EL (cell line): ENCODE results near the gene TSHZ2.
"Not testable (repeated sequence)": the region's sequence is repeated elsewhere in the genome, so short reads cannot be mapped to it uniquely, and the experiment has no call there.

Source experiments
- DNase-seq: peaks from one replicate; pipeline ENCODE4 v3.0.0-alpha.2; 2016

The TSHZ2 gene

DNA sequence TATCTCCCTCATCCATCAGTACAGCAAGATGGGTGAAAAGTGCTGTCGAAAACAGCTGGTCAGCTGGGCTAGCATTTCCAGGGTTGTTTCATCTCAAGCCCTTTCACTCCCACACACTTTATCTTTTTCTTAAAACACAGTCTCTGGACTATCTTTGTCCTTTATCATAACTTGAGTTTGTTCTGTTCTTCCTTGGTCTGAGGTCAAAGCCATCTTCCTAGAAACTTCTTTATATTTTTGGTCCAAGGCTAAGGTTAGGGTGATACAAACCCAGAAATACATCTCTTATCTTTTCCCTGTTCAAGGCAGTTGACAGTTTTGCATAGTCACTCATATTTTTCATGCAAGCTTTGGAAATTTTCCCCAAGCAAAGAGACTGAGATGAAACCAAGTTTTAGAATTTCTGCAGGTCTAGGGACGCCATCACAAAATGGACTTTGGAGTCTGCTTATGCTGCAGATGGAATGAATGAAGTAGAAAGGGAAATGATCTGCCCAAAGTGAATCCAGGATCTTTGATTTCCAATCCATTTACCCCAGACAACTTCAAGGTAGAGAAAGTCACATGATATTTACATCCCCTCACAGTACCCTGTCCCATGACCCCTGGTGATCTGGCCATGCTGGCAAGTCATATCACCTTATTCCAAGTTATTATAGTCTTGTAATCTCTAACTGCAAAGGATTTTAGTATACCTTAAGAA lies 324.4 kb downstream of the TSHZ2 start:
- DNase-seq, result no peak

DNA sequence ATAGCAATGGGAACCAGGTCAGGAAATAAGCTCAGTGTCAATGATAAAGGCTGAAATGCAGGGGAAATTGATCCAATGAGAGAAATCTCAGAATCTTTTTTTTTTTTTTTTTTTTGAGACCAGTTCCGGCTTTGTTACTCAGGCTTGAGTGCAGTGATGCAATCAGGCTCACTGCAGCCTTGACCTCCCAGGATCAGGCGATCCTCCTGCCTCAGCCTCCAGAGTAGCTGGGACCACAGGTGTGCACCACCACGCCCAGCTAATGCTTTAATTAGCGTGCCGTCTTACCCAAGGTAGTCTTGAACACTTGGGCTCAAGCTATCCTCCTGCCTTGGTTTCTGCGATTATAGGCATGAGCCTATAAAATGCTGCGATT lies 325.0 kb downstream of the TSHZ2 start:
- DNase-seq, result no peak

DNA sequence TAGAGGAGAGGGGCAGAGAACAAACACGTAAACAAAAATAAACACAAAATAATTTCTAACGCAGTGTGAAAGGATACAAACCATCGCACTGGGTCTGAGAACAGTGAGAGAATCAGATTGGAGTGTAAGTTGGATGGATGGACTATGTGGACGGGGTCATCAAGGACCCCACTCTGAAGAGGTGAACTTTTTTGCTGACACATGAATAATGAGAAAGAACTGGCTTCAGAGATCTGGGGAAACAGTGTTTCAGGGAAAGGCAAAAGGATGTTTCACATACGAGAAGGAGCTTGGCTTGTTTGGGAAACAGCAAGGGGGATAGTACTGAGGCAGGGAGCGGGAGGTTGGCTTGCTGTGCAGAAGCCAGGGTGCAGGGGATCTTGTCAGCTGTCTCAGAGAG lies 326.1 kb downstream of the TSHZ2 start:
- DNase-seq, result no peak

DNA sequence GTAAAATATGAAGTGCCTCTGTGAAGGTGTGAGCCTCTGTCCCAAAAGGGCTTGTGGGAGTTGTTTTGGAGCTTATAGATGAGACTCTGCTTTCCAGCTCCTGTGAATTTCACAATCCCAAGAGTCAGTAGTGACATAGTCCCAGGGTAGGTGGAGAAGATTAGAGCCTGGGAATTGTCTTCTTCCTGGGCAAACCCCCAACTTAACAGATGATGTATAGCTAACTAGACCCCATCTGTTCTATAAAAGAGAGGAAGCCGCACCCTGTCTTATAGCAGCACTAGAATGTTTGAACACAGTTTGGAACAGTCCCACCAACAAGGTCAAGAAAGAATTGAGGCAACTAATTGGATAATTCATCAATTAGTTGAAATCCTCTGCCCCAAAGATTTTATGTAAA lies 326.8 kb downstream of the TSHZ2 start:
- no peak for DNase-seq

DNA sequence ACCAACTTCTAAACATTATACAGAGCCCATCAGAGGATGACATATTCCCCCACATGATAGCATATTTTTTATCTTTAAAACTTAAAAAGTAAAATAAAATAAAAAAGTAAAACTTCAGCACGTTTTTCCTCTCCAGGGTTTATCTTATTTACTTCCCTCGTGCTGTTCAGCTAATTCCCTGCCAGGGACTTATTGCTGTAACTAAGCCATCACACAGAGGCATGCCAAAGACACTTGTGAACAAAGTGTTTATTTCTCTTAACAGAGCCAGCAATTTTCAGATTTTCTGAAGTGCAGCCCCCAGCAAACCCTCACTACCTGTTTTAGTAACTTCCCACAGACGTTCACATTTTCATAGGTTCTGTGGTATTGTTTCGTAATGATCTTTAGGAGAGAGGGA lies 327.7 kb downstream of the TSHZ2 start:
- DNase-seq, result no peak

DNA sequence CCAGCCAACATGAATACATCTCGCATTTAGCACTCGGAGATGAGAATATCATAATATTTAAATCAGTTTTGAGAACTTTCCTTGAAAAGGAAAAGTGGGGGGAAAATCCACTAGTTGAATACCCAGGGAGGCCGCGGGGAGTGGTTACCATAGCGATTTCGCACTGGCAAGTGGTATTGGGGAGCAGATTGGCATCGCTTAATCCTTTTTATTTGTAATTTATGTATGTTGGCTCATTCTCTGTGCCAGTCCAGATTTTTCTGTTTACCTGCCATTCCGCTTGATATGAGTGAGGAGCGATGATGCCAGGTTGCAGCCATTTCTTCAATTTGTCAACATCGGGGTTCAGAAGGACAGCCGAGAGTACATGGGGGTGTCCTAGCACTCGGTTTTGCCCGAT lies 329.7 kb downstream of the TSHZ2 start:
- no peak for DNase-seq

DNA sequence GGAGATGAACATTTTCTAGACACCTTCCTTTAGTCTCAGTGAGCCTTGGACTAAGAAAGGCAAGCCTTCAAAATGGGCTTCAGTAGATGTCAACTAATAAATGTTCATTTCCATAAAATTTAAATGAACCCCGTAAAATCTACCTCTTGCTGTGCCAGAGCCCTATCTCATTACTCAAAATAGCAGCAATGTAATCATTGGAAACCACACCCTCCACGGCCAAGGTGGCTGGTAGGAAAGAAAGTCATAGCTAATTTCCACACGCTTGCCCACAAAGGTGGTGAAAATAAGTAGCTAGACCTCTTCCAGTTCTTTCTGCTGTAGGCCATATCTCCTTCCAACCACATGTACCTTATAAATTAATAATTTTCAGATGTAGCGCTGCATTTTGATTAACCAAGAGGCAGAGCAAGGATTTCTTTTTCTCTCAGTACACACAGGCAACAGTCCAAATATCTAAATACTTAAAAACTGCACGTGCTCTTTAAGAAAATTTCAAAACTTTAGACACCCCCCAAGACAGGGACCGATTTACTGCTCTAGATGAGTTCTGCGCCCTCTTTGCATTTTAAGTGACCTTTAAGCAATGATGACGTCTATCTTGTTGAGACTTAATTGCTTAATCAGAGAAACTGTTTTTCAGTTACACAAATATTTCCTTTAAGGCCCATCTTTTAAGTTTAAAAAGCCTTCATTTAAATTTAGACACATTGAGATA lies 330.7 kb downstream of the TSHZ2 start:
- DNase-seq, result no peak

DNA sequence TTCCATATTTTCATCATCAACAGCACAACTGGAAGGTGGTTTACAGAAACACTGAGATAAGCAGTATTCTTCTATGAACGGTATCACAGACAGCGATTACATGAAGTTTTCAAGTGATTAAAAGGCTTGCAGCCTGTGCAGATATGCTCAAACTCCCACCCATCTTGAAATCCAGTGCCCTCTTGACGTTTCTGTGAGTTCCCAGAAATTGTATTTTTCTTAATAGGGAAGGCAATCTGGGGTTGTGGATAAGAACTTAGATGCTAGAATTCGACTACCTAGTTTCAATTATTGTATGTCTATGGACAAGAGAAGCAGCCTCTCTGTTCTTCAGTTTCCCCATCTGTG lies 331.2 kb downstream of the TSHZ2 start:
- DNase-seq, result no peak

DNA sequence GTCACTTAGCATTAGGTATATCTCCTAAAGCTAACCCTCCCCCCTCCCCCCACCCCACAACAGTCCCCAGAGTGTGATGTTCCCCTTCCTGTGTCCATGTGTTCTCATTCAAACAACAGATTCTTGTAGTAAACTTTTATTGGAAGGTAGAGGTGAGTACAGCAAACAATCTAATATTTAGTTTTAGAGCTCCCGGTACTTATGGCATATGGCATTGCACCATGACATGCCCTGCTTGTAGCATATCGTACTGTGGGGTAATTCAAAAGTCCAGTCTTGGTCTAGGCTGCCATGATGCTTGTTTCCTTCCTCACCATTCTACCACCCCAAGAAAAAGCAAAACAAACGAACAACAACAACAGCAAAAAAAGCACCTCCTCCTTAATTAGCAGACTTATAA lies 332.0 kb downstream of the TSHZ2 start:
- no peak for DNase-seq

DNA sequence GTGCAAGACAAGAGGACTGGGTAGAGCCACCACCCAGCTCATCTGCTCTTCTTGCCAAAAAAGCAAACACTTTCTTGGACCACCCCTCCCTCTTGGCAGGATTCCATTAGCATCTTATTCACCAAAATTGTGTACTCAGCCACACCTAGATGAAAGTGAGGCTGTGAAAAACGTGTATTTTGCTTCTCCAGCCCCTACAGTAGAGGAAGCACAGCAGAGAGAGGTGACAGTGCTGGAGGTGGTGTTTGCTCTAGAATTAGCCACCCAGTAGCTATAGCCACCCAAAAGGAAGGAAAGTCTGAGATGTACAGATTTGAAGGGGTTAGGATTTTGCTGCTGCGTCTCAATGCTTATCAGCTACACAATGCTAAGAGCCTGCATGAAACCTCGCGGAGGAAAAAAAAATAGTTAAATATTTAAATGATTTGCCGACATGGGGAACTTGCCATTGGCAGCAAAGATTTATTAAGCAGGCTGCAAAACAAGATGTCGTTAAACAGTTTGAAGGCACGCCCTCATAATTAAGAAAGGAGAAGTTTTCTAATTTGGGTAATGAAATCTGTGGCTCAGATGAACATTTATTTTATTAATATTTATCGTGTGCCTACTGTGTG lies 334.1 kb downstream of the TSHZ2 start:
- no peak for DNase-seq

DNA sequence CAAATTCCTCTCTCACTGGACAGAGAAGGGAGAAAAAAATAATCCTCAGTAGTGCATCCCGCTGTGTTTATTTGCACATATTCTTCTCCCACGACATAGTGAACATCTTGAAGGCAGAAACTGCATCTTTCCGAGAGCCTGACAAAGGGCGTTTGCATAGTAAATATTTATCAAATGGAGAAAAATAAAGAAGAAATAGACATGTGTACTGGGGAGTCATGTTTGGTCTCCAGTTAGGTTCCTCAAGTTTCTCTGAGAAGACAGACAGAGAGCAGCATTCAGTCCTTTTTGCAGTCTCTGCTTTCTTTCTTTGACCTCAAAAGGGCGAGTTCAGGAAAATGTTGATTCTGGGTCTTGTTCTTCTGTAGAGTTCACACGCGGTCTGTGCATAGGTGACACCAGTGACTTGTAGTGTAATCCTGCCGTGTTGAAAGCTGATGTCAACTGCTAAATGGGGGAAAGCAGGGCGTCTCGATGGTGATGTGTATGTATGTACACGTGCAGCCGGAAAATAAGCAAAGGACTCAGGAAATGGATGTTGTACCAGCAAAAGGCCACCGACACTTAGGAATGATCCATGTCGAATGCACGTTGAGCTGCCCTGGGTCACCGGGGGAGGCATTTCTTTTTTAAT lies 335.9 kb downstream of the TSHZ2 start:
- DNase-seq, result no peak

DNA sequence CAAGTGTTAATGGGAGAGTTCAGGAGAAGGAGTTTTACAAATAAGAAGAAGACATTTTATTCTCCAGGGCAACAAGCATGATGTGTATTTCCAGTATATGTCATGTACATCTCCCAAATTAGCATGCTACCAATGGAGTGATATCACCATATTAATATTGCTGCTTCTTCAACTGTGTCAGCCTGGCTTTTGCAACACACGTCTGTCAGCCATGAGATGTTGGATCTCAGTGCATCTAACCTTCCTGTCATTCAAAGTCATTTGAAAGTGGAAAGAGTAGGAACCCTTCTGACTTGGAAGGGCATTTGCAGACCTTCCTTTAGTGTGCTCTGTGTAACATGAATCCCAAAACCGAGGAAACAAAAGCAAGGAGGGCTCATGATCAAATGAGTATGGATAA lies 337.4 kb downstream of the TSHZ2 start:
- no peak for DNase-seq

DNA sequence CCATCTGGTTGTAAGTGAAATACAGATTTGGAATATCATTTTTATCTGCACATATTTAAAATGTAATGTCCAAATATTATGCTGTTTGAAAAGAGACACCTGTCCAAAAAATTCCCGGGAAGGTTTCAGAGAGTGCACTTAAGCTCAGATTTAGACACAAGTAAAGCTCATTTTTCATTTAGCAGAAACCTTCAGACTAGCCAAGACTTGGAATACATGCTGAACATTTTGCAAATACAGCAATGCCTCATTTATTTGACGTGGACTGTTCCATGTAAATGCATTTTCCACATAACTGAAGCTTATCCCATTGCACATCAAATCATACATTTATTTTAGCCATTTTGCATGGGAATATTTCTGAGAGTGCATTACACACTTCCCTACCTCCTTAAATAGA lies 340.8 kb downstream of the TSHZ2 start:
- no peak for DNase-seq

DNA sequence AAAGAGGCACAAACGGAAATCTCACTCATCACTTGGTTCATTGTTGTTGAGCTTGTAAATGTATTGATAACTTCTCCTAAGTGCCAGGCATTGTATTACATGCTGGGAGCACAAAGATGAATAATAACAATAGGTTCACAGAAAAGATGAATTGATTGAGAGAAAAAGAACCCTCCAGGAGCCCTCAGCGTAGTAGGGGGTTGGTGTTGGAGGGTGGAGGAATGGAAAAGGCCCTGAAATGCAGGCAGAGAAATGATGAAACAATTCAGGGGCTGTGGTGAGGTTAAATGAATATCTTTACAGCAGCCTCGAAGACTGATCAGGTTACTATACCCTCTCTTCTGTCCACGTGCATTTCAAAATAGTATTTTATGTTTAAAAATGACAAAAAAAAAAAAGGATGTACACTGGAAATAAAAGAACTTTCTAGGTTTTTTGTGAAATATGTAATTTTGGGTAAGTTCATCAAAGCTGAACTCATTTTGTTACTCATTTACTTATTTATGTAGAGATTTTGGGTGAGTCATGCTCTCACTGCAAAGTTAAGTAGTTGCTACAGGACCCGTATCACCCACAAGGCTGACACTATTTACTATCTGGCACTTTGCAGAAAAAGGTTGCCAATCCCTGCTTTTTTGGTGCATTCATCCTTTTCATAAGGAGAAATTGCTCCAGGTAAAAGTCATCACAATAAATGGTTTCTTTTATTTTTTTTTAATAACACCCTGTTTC lies 344.2 kb downstream of the TSHZ2 start:
- DNase-seq, result no peak

DNA sequence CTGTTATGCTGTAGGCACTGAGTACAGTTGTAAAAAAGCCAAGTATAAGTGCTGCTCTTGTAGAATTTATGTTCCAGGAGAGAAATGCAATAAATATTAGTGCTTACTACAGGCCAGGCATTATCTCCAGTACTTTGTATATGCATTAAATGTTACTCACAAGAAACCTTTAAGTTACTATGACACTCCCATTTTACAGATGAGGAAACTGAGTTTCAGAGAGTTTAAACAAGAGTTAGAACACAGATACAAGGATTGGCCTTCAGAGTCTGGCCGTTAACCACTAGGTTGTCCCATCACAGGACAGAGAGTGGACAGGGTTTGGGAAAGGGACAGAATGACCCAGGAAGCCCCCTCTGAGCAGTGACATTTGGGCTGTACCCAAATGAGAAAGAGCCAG lies 347.0 kb downstream of the TSHZ2 start:
- DNase-seq, result no peak

DNA sequence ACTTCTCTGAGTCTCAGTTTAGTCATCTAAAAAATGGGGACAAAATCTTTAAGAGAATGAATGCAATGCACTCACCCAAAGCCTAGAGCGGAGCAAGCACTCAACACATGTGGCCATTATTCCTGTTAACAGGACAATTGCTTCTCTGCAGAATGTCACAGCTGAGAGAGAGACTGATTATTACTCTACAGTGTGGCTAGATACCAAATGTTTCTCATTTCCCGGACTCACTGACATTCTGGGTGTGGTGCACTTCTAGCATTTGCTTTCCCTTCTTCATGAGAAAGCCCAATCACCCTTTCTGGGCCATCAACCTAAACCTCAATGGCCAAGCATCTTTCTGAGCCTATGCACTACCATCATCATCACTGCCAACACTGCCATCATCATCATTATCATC lies 347.6 kb downstream of the TSHZ2 start:
- no peak for DNase-seq

DNA sequence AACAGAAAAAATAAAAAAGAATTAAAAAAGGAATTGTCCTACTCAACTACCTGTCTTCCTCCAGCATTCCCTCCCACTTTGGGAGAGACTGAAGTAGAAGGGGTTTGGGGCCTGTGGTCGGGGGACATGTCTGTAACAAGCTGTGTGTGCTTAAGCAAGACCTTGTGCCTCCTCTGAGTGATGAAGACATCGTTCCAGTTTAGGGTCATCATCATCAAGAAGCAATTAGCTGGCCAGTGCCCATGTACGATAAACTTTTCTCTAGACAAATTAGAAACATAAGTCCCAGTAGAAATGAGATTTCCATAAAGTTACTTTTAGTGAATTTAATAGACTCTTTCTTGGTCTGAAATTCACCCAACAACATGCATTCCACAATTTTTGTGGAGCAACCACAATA lies 348.5 kb downstream of the TSHZ2 start:
- DNase-seq, result no peak

DNA sequence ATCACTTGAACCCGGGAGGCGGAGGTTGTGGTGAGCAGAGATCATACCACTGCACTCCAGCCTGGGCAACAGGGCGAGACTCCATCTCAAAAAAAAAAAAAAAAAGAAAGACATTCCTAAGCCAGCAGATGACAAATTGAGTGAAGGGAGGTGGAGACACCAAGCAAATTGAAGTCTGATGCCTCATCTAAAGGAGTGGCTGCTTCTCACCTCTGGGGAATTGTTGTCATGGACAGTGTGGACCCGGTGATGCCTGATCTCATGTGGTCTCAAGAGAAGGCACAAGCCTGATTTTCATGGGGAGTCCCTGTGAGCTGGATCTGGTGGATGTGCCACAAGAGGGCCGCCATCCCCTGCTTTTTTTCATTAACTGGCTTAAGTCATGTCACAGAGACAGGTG lies 349.4 kb downstream of the TSHZ2 start:
- no peak for DNase-seq

DNA sequence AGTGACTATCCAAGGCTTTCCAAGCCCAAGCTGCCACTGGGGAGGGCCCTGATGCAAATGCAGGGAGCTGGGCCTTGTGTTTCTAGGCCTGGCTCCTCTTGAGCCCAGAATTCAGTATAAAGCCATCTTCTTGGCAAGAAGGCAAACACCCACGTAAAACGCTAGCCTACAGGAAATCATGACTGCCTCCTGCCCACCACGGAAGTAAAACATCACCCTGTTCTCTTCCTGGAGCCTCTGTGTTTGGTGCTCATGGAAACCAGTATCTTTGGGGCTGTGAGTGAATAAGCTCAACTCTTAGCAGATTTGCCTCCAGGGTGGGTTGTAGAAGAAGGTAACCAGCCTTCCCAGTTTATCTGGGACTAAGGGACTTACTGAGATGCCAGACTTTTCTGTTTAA lies 350.5 kb downstream of the TSHZ2 start:
- DNase-seq, result no peak

DNA sequence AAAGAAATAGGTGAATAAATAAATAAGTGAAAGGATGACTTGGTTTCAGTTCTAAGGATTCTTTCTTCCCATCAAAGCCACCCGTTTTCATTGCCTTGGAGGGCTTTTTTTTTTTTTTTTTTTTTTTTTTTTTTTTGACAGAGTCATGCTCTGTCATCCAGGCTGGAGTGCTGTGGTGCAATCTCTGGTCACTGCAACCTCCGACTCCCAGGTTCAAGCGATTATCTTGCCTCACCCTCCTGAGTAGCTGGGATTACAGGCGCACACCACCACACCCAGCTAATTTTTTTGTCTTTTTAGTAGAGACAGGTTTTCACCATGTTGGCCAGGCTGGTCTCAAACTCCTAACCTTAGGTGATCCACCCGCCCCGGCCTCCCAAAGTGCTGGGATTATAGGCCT lies 351.3 kb downstream of the TSHZ2 start:
- not testable (repeated sequence) for DNase-seq

DNA sequence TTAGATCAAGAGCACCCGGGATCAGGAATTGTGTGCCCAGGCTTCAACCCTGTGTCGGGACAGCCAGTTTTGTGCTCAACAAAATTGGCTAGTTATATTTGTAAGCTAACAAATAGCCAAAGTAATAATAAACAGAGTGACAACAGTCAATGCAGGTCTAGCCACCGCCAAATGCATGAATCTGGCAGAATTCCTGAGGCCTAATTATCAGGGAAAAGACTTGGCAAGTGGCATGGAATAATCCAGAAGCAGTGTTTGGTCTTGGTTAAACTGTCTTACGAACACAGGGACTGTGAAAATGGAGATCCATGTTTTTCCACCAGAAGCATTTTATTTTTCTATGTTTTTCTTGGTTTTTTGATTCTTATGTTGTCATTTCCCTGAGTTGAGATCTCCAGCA lies 352.7 kb downstream of the TSHZ2 start:
- DNase-seq, result no peak

DNA sequence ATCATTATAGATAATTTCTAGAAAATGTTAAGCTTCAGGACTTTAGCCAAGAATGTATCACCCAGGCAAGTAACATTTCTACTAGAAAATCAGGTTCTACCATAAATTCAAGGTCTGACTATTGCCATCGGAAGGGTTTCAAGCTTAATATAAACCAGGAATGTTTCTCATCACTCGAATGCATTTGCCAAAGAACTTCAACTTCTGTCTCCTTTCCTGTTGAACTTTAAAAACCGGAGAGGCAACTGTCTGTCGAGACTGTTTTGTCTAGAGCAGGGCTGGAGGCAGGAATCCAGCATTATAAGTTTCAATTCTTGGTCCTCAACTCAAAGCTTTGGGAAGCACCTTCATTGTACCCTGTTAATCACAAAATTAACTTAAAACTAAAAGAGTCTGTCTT lies 356.8 kb downstream of the TSHZ2 start:
- no peak for DNase-seq

DNA sequence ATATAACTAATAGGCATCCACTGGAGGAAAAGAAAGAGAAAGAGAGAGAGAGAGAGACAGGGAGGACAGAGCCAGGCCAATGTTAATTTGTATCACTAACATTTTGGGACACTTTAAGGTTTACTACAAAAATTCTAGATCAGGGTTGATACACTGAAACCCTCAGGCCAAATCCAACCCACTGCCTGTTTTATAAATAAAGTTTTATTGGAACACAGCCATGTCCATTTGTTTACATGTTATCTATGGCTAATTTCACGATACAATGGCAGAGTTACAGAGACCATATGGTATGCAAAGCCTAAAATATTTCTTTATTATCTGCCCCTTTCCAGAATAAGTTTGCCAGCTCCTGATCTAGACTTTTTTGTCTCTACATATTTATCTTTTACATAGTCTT lies 357.6 kb downstream of the TSHZ2 start:
- DNase-seq, result no peak
